ENCODE results near the gene AMH.

GRCh38 chr19:2219726-2220125 lies 29.4 kb upstream of the AMH start:
- TF ChIP-seq POLR2AphosphoS5 (IDR thresholded peaks at IDR 0.05; ENCODE audit: low read depth, low read length) = no peak
- no peak for TF ChIP-seq REST (IDR thresholded peaks at IDR 0.05; ENCODE audit: insufficient read depth in 1 of 2, low read depth in 2 of 2, low read length in 2 of 2)
- TF ChIP-seq TAF1 (IDR thresholded peaks at IDR 0.05; ENCODE audit: borderline replicate concordance, insufficient read depth, low read length) = no peak
